Endothelial cell of umbilical vein (primary cell): ENCODE results near the gene LRP1B. TPM values are rescaled to one million over a fixed set of nuclear protein-coding genes. Genes with fewer than 3 reads are reported as not detected.

Experiments
- BruUV-seq: library from RNA; stranded (reverse); fragments of 400-500 nt; replicated peaks from 2 replicates; lab custom pipeline; 2021; lab: Mats Ljungman, UMichigan
- CTCF ChIA-PET: fragments of 300-600, 350-600 bp; sonication (Branson Sonifier 250); formaldehyde crosslinking; loops from one replicate; lab custom pipeline; 2021; ENCODE audit warnings: antibody characterized with exemption, inconsistent platforms; lab: Charles Lee
- POLR2A ChIA-PET: fragments of 300-600, 350-600 bp; sonication (Branson Sonifier 250); formaldehyde crosslinking; loops from one replicate; lab custom pipeline; 2021; ENCODE audit warnings: antibody characterized with exemption, inconsistent platforms; lab: Charles Lee
- DNase-seq: peaks from one replicate; pipeline ENCODE4 v3.0.0-alpha.2; 2011; ENCODE audit warnings: low read depth, low spot score
- FAIRE-seq: peaks from 2 replicates; lab custom pipeline; 2011; peaks lifted over from hg19 to GRCh38; lab: Jason Lieb, UNC
- H2AFZ ChIP-seq: 2 replicates; pipeline ENCODE4 v1.6.0; 2012; ENCODE audit warnings: low read depth, low read length, control low read depth, inconsistent platforms
- H3K27ac ChIP-seq: 2 replicates; pipeline ENCODE4 v1.5.1; 2011; ENCODE audit warnings: low read depth, mild to moderate bottlenecking, control low read depth, low read length, moderate library complexity; ENCODE audit not compliant: insufficient read depth
- H3K27me3 ChIP-seq, 2 experiments: 2 replicates each; pipeline versions ENCODE4 v1.6.0 to v1.6.1; 2011; ENCODE audit warnings: low read length in 2 of 2, mixed read lengths in 1 of 2; ENCODE audit not compliant: control insufficient read depth in 2 of 2, insufficient read depth in 2 of 2
- H3K36me3 ChIP-seq, 2 experiments: 2 replicates in 1 of 2; 3 replicates in 1 of 2; pipeline ENCODE4 v1.5.1; 2011; ENCODE audit warnings: low read length in 2 of 2, mild to moderate bottlenecking in 1 of 2, moderate library complexity in 1 of 2; ENCODE audit not compliant: control insufficient read depth in 2 of 2, insufficient read depth in 2 of 2; ENCODE audit errors: extremely low read depth in 1 of 2
- H3K4me1 ChIP-seq: 3 replicates; pipeline ENCODE4 v1.5.1; 2011; ENCODE audit warnings: mild to moderate bottlenecking, low read length; ENCODE audit not compliant: control insufficient read depth, insufficient read depth; ENCODE audit errors: extremely low read depth
- H3K4me2 ChIP-seq: 2 replicates; pipeline ENCODE4 v1.6.1; 2011; ENCODE audit warnings: low read length, control low read depth, mixed read lengths; ENCODE audit not compliant: insufficient read depth
- H3K4me3 ChIP-seq, 3 experiments: fragments of 200-600 bp in 1 of 3; sonication (generic), shearing (Covaris generic) in 1 of 3; replicated peaks in 1 of 3; 2 replicates each; pipeline ENCODE4 v1.5.1; 2011 to 2016; ENCODE audit warnings: control low read depth in 3 of 3, low read length in 3 of 3, mild to moderate bottlenecking in 2 of 3, inconsistent platforms in 1 of 3, low read depth in 1 of 3, moderate library complexity in 1 of 3; ENCODE audit not compliant: insufficient read depth in 1 of 3
- H3K79me2 ChIP-seq: 2 replicates; pipeline ENCODE4 v1.6.0; 2012; ENCODE audit warnings: low read length, inconsistent platforms; ENCODE audit not compliant: control insufficient read depth, insufficient read depth
- H3K9ac ChIP-seq: replicated peaks from 2 replicates; pipeline ENCODE3; 2011; ENCODE audit warnings: low read length, control low read depth; ENCODE audit not compliant: insufficient read depth; ENCODE audit errors: extremely low read depth
- H3K9me1 ChIP-seq: replicated peaks from 3 replicates; pipeline ENCODE4 v1.6.0; 2011; ENCODE audit warnings: mild to moderate bottlenecking, low read length; ENCODE audit not compliant: control insufficient read depth, insufficient read depth; ENCODE audit errors: extremely low read depth
- H3K9me3 ChIP-seq: replicated peaks from 2 replicates; pipeline ENCODE4 v1.5.1; 2012; ENCODE audit warnings: low read length, inconsistent platforms; ENCODE audit not compliant: control insufficient read depth, insufficient read depth
- H4K20me1 ChIP-seq: replicated peaks from 2 replicates; pipeline ENCODE3; 2011; ENCODE audit warnings: mild to moderate bottlenecking, low read length; ENCODE audit not compliant: control insufficient read depth, insufficient read depth; ENCODE audit errors: extremely low read depth
- EZH2 ChIP-seq: IDR thresholded peaks from 2 replicates; pipeline ENCODE4 v1.6.1; 2012; ENCODE audit warnings: borderline replicate concordance, low read depth, mild to moderate bottlenecking, moderate library complexity, low read length, inconsistent platforms; ENCODE audit not compliant: severe bottlenecking
- GATA2 ChIP-seq: IDR thresholded peaks from 2 replicates; pipeline ENCODE4 v1.7.0; 2011; ENCODE audit warnings: low read depth, mild to moderate bottlenecking, moderate library complexity, mixed read lengths, low read length; ENCODE audit not compliant: insufficient read length, insufficient read depth
- JUN ChIP-seq: IDR thresholded peaks from 2 replicates; pipeline ENCODE4 v1.6.1; 2011; ENCODE audit warnings: borderline replicate concordance, low read depth; ENCODE audit not compliant: insufficient read length, insufficient read depth
- MYC ChIP-seq: IDR thresholded peaks from one replicate; pipeline ENCODE4 v1.6.1; 2011; ENCODE audit warnings: mild to moderate bottlenecking, low read depth, low read length
- POLR2A ChIP-seq: IDR thresholded peaks from 2 replicates; pipeline ENCODE4 v1.6.1; 2012; ENCODE audit warnings: low read depth, mild to moderate bottlenecking, control low read depth, low read length
- POLR2AphosphoS5 ChIP-seq: IDR thresholded peaks from 2 replicates; pipeline ENCODE4 v1.6.1; 2012; ENCODE audit warnings: low read depth, mild to moderate bottlenecking, control low read depth, low read length, moderate library complexity; ENCODE audit not compliant: insufficient read depth
- dilution Hi-C: fragments of 300-500 bp; cut with MboI; formaldehyde crosslinking; loops from one replicate; pipeline ENCODE4 v1.15.0; 2019; ENCODE audit warnings: low sequenced_read_pairs; ENCODE audit not compliant: extremely low pct_ligation_motif_present
- intact Hi-C: fragments of 100-400 bp; cut with micrococcal nuclease; formaldehyde crosslinking; loops from one replicate; pipeline ENCODE4 v1.10.0; 2022
- polyA plus RNA-seq, 4 experiments: library from polyadenylated mRNA; depleted of rRNA in 3 of 4; stranded (reverse) in 3 of 4; unstranded in 1 of 4; fragments of >200 nt; gene quantifications; 2 replicates each; pipeline versions ENCODE4 v1.2.1 to v1.2.3, GENCODE V29; 2011 to 2012; ENCODE audit warnings: missing spikeins in 1 of 4
- total RNA-seq: library from RNA; stranded (reverse); gene quantifications from 2 replicates; pipeline ENCODE4 v1.2.3, GENCODE V29; 2021
- TF ChIP-seq, protein P1 (sequence below): IDR thresholded peaks from 2 replicates; pipeline ENCODE4 v1.6.1; 2011; ENCODE audit not compliant: insufficient read depth, insufficient read length
- TF ChIP-seq, protein P2 (sequence below), 2 donors: IDR thresholded peaks; 1 replicate in 1 of 2; 2 replicates in 1 of 2; pipeline ENCODE4 v1.5.1; 2011; ENCODE audit warnings: low read length in 2 of 2, mild to moderate bottlenecking in 2 of 2, moderate library complexity in 2 of 2, control low read depth in 1 of 2, inconsistent platforms in 1 of 2, low read depth in 1 of 2; ENCODE audit not compliant: insufficient read depth in 1 of 2; ENCODE audit errors: extremely low read depth in 1 of 2

The LRP1B gene
- total and polyA plus RNA-seq, 2 donors (not counting 3 experiments of a cell fraction or from before 2014, with no cell fraction given) = 0.03 to 0.07 TPM

DNA sequence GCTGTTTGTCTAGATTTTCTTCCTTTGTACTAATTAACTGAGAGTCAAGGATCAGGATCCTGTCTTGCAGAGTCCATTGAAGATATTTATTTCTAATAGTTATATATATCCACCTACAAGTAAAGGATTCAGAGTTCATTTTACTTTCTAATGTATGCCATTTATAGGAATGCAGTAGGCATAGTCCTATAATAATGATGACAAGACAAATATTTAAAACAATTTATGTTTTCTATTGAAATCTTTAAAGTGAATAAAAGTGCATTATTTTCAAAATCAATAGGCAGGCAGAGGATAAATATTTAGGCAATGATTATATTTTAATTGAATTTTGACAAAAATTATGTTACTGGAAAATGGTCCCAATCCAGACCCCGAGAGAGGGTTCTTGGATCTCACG is 1919.9 kb downstream of the LRP1B start:
- no TSS peak for BruUV-seq
- ChIA-PET CTCF (no interaction called here), POLR2A (no interaction called here)
- H3K4me3 ChIP-seq = no peak overlapping the region
- DNase-seq (no peak), FAIRE-seq (no peak)
- H3K4me2 ChIP-seq = no peak overlapping the region
- H4K20me1 ChIP-seq = no peaks in the 10 kb centered on the region
- H3K4me1 ChIP-seq = no peaks in the 10 kb centered on the region
- H3K9me3 ChIP-seq = no peaks in the 10 kb centered on the region
- H3K79me2 ChIP-seq = no peaks in the 10 kb centered on the region
- TF ChIP-seq POLR2A (no peak), GATA2 (no peak), MYC (no peak), POLR2AphosphoS5 (no peak), EZH2 (no peak), JUN (no peak)
- TF ChIP-seq, protein P1, sequence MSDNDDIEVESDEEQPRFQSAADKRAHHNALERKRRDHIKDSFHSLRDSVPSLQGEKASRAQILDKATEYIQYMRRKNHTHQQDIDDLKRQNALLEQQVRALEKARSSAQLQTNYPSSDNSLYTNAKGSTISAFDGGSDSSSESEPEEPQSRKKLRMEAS = no peak
- TF ChIP-seq, protein P2, sequence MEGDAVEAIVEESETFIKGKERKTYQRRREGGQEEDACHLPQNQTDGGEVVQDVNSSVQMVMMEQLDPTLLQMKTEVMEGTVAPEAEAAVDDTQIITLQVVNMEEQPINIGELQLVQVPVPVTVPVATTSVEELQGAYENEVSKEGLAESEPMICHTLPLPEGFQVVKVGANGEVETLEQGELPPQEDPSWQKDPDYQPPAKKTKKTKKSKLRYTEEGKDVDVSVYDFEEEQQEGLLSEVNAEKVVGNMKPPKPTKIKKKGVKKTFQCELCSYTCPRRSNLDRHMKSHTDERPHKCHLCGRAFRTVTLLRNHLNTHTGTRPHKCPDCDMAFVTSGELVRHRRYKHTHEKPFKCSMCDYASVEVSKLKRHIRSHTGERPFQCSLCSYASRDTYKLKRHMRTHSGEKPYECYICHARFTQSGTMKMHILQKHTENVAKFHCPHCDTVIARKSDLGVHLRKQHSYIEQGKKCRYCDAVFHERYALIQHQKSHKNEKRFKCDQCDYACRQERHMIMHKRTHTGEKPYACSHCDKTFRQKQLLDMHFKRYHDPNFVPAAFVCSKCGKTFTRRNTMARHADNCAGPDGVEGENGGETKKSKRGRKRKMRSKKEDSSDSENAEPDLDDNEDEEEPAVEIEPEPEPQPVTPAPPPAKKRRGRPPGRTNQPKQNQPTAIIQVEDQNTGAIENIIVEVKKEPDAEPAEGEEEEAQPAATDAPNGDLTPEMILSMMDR (IDR thresholded peaks at IDR 0.05; ENCODE audit: extremely low read depth in 1 of 2, insufficient read depth in 1 of 2, low read depth in 1 of 2, low read length in 2 of 2) = no peak
- H3K9ac ChIP-seq = no peak overlapping the region
- dilution Hi-C loops (no loop called here), intact Hi-C loops (no loop called here)
- no peaks in the 10 kb centered on the region for H3K9me1 ChIP-seq
- no peak overlapping the region for H2AFZ ChIP-seq
- no peaks in the 10 kb centered on the region for H3K27me3 ChIP-seq
- H3K36me3 ChIP-seq = no peaks in the 10 kb centered on the region
- H3K27ac ChIP-seq = no peak overlapping the region
